Fibroblast of skin of right biceps (primary cell): Measurements from ENCODE around the gene KLHL14.

Experiments
- DNase-seq: peaks from one replicate; pipeline ENCODE4 v3.0.0-alpha.2; 2013

The KLHL14 gene

DNA sequence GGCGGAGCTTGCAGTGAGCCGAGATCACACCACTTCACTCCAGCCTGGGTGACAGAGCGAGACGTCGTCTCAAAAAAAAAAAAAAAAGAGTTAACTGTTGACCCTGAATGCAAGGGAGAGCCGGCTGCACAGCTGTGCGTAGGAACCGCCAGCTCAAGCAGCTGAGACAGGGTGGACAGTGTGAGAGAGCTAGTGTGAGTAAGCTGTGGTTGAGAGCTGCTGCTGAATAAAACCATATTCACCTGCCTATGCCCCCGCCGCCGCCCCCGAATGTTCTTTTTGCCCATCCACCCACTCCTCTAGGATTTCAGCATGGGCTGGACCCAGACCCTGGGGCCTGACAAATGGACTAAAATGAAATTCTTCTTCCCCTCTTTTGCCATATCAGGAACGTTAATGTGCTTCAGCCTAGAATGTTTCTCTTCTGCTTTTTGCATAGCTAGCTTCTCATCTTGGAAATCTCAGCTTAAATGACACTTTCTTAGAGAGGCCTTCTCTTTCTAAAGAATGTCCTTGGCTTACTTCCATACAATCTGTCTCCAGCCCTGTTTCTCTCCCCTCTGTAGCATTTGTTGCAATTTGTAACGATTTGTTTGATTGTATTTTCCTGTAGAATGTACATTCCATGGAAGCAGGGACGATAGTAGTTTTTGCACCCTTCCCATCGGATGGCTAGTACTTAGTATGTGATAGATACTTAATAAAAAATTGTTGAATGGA, 142.7 kb downstream of the KLHL14 start:
- DNase-seq, result no peak

DNA sequence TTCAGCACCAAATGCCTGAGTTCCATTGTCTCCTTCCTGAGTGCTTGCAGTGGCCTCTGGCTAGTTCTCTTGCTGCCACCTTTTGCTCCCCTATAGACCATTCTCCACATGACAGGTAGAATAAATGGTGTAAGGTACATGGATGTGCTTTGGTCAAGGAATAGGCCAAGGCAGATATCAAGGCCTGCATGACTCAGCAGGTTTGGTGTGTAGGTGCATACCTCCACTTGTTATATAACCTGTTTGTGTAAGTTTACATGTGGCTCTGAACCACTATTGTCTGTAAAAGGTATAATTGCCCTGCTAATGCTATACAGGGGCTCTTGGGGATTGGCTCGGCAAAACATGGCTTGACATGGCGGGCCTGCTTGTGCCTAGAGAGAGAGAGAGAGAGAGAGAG, 143.5 kb downstream of the KLHL14 start:
- no peak for DNase-seq

DNA sequence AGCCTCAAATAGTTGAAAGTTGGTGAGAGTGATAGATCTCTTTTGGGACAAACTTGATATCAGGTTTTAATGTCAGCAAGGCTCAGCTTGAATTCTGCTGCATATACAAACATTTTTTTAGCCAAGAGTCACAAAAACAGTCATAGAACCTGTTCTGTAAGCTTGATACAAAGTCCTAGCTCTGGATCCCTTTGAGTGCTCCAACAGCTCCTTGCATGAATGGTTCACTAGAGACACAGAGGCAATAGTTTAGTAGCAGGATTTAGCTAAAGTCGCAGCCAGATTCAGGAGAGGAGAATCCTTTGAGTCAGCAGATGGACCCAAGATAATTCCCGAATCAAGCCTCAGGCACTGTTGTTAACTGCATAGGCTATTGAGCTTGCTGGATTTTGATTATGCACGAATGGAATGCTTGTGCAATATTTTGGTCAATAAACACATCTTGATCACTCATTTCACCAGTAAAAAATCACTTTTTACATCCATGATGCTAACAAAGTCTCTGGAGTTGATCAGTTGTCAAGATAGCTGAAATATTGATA, 148.6 kb downstream of the KLHL14 start:
- DNase-seq, result no peak

DNA sequence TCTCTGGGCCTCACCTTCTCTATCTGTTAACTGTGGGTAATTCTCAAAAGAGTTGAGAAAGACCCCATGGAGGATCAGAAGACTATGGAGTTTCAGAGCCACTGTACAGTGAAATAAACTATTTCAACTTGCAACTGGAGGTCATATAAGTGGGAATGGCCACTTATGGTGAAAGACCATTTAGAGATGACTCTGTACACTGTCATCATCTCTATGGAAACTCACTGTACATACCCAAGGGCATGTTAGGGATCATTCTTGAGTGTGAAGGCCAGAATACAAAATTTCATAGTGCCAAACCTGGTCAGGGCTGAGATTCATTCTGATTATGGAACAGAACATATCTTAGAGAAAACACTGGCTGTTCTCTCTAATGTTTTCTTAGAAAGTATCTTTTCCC, 149.3 kb downstream of the KLHL14 start:
- no peak for DNase-seq
